DMS53 treated with DMSO at 0.1 percent for 48 hours (cell line): Measurements from ENCODE around the gene EDEM2.
"Not testable (repeated sequence)": the region's sequence is repeated elsewhere in the genome, so short reads cannot be mapped to it uniquely, and the experiment has no call there.

Source experiments
- DNase-seq: peaks from one replicate; lab custom pipeline; 2025; ENCODE audit not compliant: unreplicated experiment; lab: John Stamatoyannopoulos, UW

Gene EDEM2

GRCh38 chr20:35171438-35171752 is 24.3 kb upstream of the EDEM2 start:
- no peak for DNase-seq

- DNase-seq, result not testable (repeated sequence)
These were observed 21.7 kb upstream of the EDEM2 start for GRCh38 chr20:35168701-35169409.

GRCh38 chr20:35167787-35168186 is 20.7 kb upstream of the EDEM2 start:
- no peak for DNase-seq

- no peak for DNase-seq
These were observed 19.2 kb upstream of the EDEM2 start for GRCh38 chr20:35166242-35166830.

GRCh38 chr20:35165221-35166185 is 18.4 kb upstream of the EDEM2 start:
- no peak for DNase-seq

GRCh38 chr20:35164531-35164930 is 17.4 kb upstream of the EDEM2 start:
- not testable (repeated sequence) for DNase-seq

- DNase-seq, result not testable (repeated sequence)
These were observed 13.2 kb upstream of the EDEM2 start for GRCh38 chr20:35160341-35160740.

- DNase-seq, result no peak
These were observed 9.8 kb upstream of the EDEM2 start for GRCh38 chr20:35156978-35157377.

- DNase-seq, result no peak
These were observed 8.8 kb upstream of the EDEM2 start for GRCh38 chr20:35155936-35156335.

GRCh38 chr20:35151736-35152135 is 4.6 kb upstream of the EDEM2 start:
- DNase-seq, result no peak

- no peak for DNase-seq
These were observed 3.9 kb upstream of the EDEM2 start for GRCh38 chr20:35150846-35151579.

GRCh38 chr20:35147575-35148071 is 487 bp upstream of the EDEM2 start:
- DNase-seq, result not testable (repeated sequence)

- DNase-seq, result peak; percentile 20
These were observed 727 bp downstream of the EDEM2 start for GRCh38 chr20:35146299-35146919.

- DNase-seq, result peak; percentile 53
These were observed 2.0 kb downstream of the EDEM2 start for GRCh38 chr20:35145141-35145564.

- no peak for DNase-seq
These were observed 2.4 kb downstream of the EDEM2 start for GRCh38 chr20:35144694-35145093.

- no peak for DNase-seq
These were observed 11.1 kb downstream of the EDEM2 start for GRCh38 chr20:35135867-35136586.

- DNase-seq, result no peak
These were observed 12.3 kb downstream of the EDEM2 start for GRCh38 chr20:35134880-35135279.

- no peak for DNase-seq
These were observed 12.7 kb downstream of the EDEM2 start for GRCh38 chr20:35134472-35134871.

- DNase-seq, result no peak
These were observed 13.4 kb downstream of the EDEM2 start for GRCh38 chr20:35133735-35134134.

GRCh38 chr20:35133031-35133430 is 14.1 kb downstream of the EDEM2 start:
- DNase-seq, result no peak
